Keratinocyte (primary cell): ENCODE measurements around the gene RNF149.

Experiments
- EZH2 ChIP-seq: IDR thresholded peaks from one replicate; pipeline ENCODE4 v1.6.1; 2012; ENCODE audit warnings: inconsistent platforms, mild to moderate bottlenecking, low read length, moderate library complexity
- TF ChIP-seq, protein P1 (sequence below), 3 experiments: IDR thresholded peaks in 1 of 3; conservative IDR thresholded peaks in 1 of 3; optimal IDR thresholded peaks in 1 of 3; 2 replicates in 2 of 3; 3 replicates in 1 of 3; pipeline versions ENCODE3 to v1.5.1; 2011; ENCODE audit warnings: low read length in 3 of 3, mild to moderate bottlenecking in 3 of 3, moderate library complexity in 2 of 3, control low read depth in 1 of 3, inconsistent platforms in 1 of 3; ENCODE audit not compliant: insufficient read depth in 2 of 3; ENCODE audit errors: extremely low read depth in 1 of 3

- TF ChIP-seq, protein P1, sequence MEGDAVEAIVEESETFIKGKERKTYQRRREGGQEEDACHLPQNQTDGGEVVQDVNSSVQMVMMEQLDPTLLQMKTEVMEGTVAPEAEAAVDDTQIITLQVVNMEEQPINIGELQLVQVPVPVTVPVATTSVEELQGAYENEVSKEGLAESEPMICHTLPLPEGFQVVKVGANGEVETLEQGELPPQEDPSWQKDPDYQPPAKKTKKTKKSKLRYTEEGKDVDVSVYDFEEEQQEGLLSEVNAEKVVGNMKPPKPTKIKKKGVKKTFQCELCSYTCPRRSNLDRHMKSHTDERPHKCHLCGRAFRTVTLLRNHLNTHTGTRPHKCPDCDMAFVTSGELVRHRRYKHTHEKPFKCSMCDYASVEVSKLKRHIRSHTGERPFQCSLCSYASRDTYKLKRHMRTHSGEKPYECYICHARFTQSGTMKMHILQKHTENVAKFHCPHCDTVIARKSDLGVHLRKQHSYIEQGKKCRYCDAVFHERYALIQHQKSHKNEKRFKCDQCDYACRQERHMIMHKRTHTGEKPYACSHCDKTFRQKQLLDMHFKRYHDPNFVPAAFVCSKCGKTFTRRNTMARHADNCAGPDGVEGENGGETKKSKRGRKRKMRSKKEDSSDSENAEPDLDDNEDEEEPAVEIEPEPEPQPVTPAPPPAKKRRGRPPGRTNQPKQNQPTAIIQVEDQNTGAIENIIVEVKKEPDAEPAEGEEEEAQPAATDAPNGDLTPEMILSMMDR (optimal IDR thresholded peaks at IDR 0.05 in 1 of 3, IDR thresholded peaks at IDR 0.05 in 1 of 3, conservative IDR thresholded peaks at IDR 0.05 in 1 of 3; ENCODE audit: extremely low read depth in 1 of 3, insufficient read depth in 2 of 3, low read length in 3 of 3), result no peak
- TF ChIP-seq EZH2, result no peak
Observed at GRCh38 chr2:101270700-101271259, 37.7 kb downstream of the RNF149 start.
